H1 (cell line): Measurements from ENCODE around the gene LY86. TPM values are rescaled to one million over a fixed set of nuclear protein-coding genes. Genes with fewer than 3 reads are reported as not detected.
A peak's percentile ranks its signal among the peaks of the same experiment; 100 is the strongest.

Experiments used
- CTCF ChIA-PET: fragments of 300-600 bp; sonication (Branson Sonifier 250); formaldehyde crosslinking; loops from one replicate; lab custom pipeline; 2021; ENCODE audit not compliant: partially characterized antibody; lab: Charles Lee
- POLR2A ChIA-PET: fragments of 300-600 bp; sonication (Branson Sonifier 250); formaldehyde crosslinking; loops from one replicate; lab custom pipeline; 2021; ENCODE audit warnings: inconsistent platforms; ENCODE audit not compliant: partially characterized antibody; lab: Charles Lee
- DNase-seq, 2 experiments: peaks; one replicate each; pipeline versions ENCODE4 v3.0.0 to v3.0.0-alpha.2; 2010 to 2022; ENCODE audit warnings: low spot score in 2 of 2, low read depth in 1 of 2, mixed read lengths in 1 of 2
- FAIRE-seq: peaks from 2 replicates; lab custom pipeline; 2011; peaks lifted over from hg19 to GRCh38; lab: Jason Lieb, UNC
- H2AFZ ChIP-seq: 2 replicates; pipeline ENCODE4 v1.8.1; 2012; ENCODE audit warnings: low read length, inconsistent platforms
- H2AK5ac ChIP-seq: 2 replicates; pipeline ENCODE4 v1.6.1; 2013; ENCODE audit warnings: low read depth, low read length
- H2BK120ac ChIP-seq: replicated peaks from 2 replicates; pipeline ENCODE3; 2013; ENCODE audit warnings: low read depth, low read length, inconsistent platforms
- H2BK12ac ChIP-seq: 2 replicates; pipeline ENCODE4 v1.6.1; 2013; ENCODE audit warnings: low read depth, low read length
- H2BK15ac ChIP-seq: 2 replicates; pipeline ENCODE4 v1.6.1; 2013; ENCODE audit warnings: low read length
- H2BK20ac ChIP-seq: 2 replicates; pipeline ENCODE4 v1.6.1; 2013; ENCODE audit warnings: low read length
- H2BK5ac ChIP-seq: 2 replicates; pipeline ENCODE4 v1.6.1; 2013; ENCODE audit warnings: low read depth, low read length
- H3K14ac ChIP-seq: 2 replicates; pipeline ENCODE4 v1.6.1; 2013; ENCODE audit warnings: inconsistent platforms; ENCODE audit not compliant: insufficient read length
- H3K18ac ChIP-seq: 2 replicates; pipeline ENCODE4 v1.6.1; 2013; ENCODE audit warnings: low read length; ENCODE audit errors: extremely low read depth
- H3K23ac ChIP-seq: 2 replicates; pipeline ENCODE4 v1.6.1; 2013; ENCODE audit warnings: inconsistent platforms; ENCODE audit not compliant: insufficient read length
- H3K23me2 ChIP-seq: 2 replicates; pipeline ENCODE4 v1.6.1; 2013; ENCODE audit warnings: low read depth, low read length
- H3K27ac ChIP-seq: 2 replicates; pipeline ENCODE4 v1.6.1; 2011; ENCODE audit warnings: low read depth, low read length, inconsistent platforms
- H3K27me3 ChIP-seq, 4 experiments: replicated peaks in 1 of 4; 1 replicate in 1 of 4; 2 replicates in 3 of 4; pipeline versions ENCODE4 v1.6.1 to v1.8.1; 2011 to 2013; ENCODE audit warnings: low read length in 3 of 4, mild to moderate bottlenecking in 3 of 4, inconsistent platforms in 2 of 4, mixed read lengths in 2 of 4, moderate library complexity in 1 of 4; ENCODE audit not compliant: control insufficient read depth in 3 of 4, insufficient read depth in 3 of 4; ENCODE audit errors: extremely low read depth in 1 of 4
- H3K36me3 ChIP-seq, 4 experiments: 2 replicates each; pipeline versions ENCODE4 v1.6.1 to v1.8.1; 2011 to 2013; ENCODE audit warnings: mild to moderate bottlenecking in 4 of 4, low read length in 3 of 4, moderate library complexity in 2 of 4, control low read depth in 1 of 4, inconsistent platforms in 1 of 4; ENCODE audit not compliant: insufficient read depth in 4 of 4, control insufficient read depth in 2 of 4
- H3K4ac ChIP-seq: replicated peaks from 2 replicates; pipeline ENCODE3; 2013; ENCODE audit warnings: low read length, low read depth, mixed read lengths, inconsistent platforms; ENCODE audit not compliant: insufficient read length
- H3K4me1 ChIP-seq, 4 experiments: replicated peaks in 1 of 4; 1 replicate in 1 of 4; 2 replicates in 3 of 4; pipeline versions ENCODE4 v1.6.1 to v1.8.1; 2011 to 2013; ENCODE audit warnings: low read length in 3 of 4, inconsistent platforms in 2 of 4, mixed read lengths in 1 of 4; ENCODE audit not compliant: insufficient read depth in 4 of 4, control insufficient read depth in 3 of 4
- H3K4me2 ChIP-seq, 2 experiments: 2 replicates each; pipeline versions ENCODE4 v1.6.1 to v1.8.1; 2011 to 2013; ENCODE audit warnings: low read depth in 2 of 2, low read length in 2 of 2, control low read depth in 1 of 2, inconsistent platforms in 1 of 2, mild to moderate bottlenecking in 1 of 2; ENCODE audit not compliant: insufficient read depth in 1 of 2
- H3K4me3 ChIP-seq, 4 experiments: fragments of 200-600, 300-600 bp in 1 of 4; sonication (generic), shearing (Covaris generic), sonication (Bioruptor Twin) in 1 of 4; 2 replicates each; pipeline versions ENCODE4 v1.5.1 to v1.8.1; 2011 to 2016; ENCODE audit warnings: low read length in 4 of 4, low read depth in 3 of 4, control low read depth in 2 of 4, inconsistent platforms in 2 of 4, mild to moderate bottlenecking in 2 of 4, mixed read lengths in 1 of 4, moderate library complexity in 1 of 4; ENCODE audit not compliant: insufficient read depth in 2 of 4; ENCODE audit errors: extremely low read depth in 1 of 4
- H3K56ac ChIP-seq: replicated peaks from 2 replicates; pipeline ENCODE3; 2013; ENCODE audit warnings: low read depth, mild to moderate bottlenecking, mixed read lengths, low read length, inconsistent platforms; ENCODE audit not compliant: insufficient read length
- H3K79me1 ChIP-seq: 2 replicates; pipeline ENCODE4 v1.6.1; 2013; ENCODE audit warnings: low read depth, low read length, control low read depth
- H3K79me2 ChIP-seq, 2 experiments: 2 replicates each; pipeline versions ENCODE4 v1.6.1 to v1.8.1; 2012 to 2013; ENCODE audit warnings: low read length in 2 of 2, mild to moderate bottlenecking in 2 of 2, inconsistent platforms in 1 of 2; ENCODE audit not compliant: insufficient read depth in 2 of 2, control insufficient read depth in 1 of 2
- H3K9ac ChIP-seq, 4 experiments: replicated peaks in 1 of 4; 1 replicate in 1 of 4; 2 replicates in 3 of 4; pipeline versions ENCODE4 v1.6.1 to v1.8.1; 2011 to 2013; ENCODE audit warnings: low read depth in 3 of 4, low read length in 3 of 4, control low read depth in 2 of 4, mild to moderate bottlenecking in 2 of 4, moderate library complexity in 2 of 4, inconsistent platforms in 1 of 4; ENCODE audit errors: extremely low read depth in 1 of 4
- H3K9me3 ChIP-seq, 2 experiments: 2 replicates each; pipeline versions ENCODE4 v1.6.1 to v1.8.1; 2012 to 2013; ENCODE audit warnings: mild to moderate bottlenecking in 2 of 2, moderate library complexity in 2 of 2, control low read depth in 1 of 2, inconsistent platforms in 1 of 2, low read depth in 1 of 2, low read length in 1 of 2, mixed read lengths in 1 of 2; ENCODE audit not compliant: insufficient read depth in 2 of 2
- H4K20me1 ChIP-seq, 2 experiments: replicated peaks in 1 of 2; 2 replicates each; pipeline versions ENCODE3 to v1.8.1; 2011 to 2013; ENCODE audit warnings: inconsistent platforms in 2 of 2, low read length in 2 of 2, mild to moderate bottlenecking in 1 of 2; ENCODE audit not compliant: insufficient read depth in 2 of 2, control insufficient read depth in 1 of 2
- H4K5ac ChIP-seq: 2 replicates; pipeline ENCODE4 v1.6.1; 2013; ENCODE audit warnings: low read length, low read depth, mixed read lengths, inconsistent platforms; ENCODE audit not compliant: insufficient read length
- H4K8ac ChIP-seq: 2 replicates; pipeline ENCODE4 v1.8.0; 2013; ENCODE audit warnings: mild to moderate bottlenecking, moderate library complexity, low read length, inconsistent platforms; ENCODE audit not compliant: insufficient read depth; ENCODE audit errors: extremely low read depth
- H4K91ac ChIP-seq: replicated peaks from 2 replicates; pipeline ENCODE3; 2013; ENCODE audit warnings: low read length, mixed read lengths, inconsistent platforms; ENCODE audit not compliant: insufficient read length
- RFX5 ChIP-seq: IDR thresholded peaks from 2 replicates; pipeline ENCODE4 v1.6.1; 2011; ENCODE audit warnings: low read depth, low read length, improper control_type of control experiment, borderline replicate concordance
- WGBS, 2 experiments: shearing (Covaris generic) in 1 of 2; methylation state at CpG; one replicate each; pipeline versions ENCODE4 v1.1.6 to v1.1.7; 2013 to 2015; ENCODE audit warnings: low lambda C conversion rate in 2 of 2, mixed read lengths in 2 of 2, inconsistent platforms in 1 of 2, low coverage in 1 of 2, missing lambda C conversion rate in 1 of 2; ENCODE audit not compliant: insufficient replicate concordance in 2 of 2, insufficient coverage in 1 of 2, insufficient read length in 1 of 2; ENCODE audit errors: extremely low coverage in 1 of 2, missing lambda C conversion rate in 1 of 2; 5-methylcytosine and 5-hydroxymethylcytosine counted together
- polyA plus RNA-seq, 7 experiments: library from polyadenylated mRNA; depleted of rRNA in 3 of 7; stranded (reverse) in 5 of 7; unstranded in 2 of 7; fragments of >200 nt in 5 of 7; fragments of 200-250 nt in 2 of 7; gene quantifications; 1 replicate in 5 of 7; 2 replicates in 1 of 7; 4 replicates in 1 of 7; pipeline versions ENCODE4 v1.2.1 to v1.2.3, GENCODE V29; 2011 to 2013; ENCODE audit warnings: missing spikeins in 2 of 7, mixed read lengths in 2 of 7
- total RNA-seq: library from RNA; stranded (reverse); fragmentation: NEBNext Ultra II Directional; extraction: Animal tissue kit (Norgen Biotek cat#: 25700); gene quantifications from 2 replicates; pipeline ENCODE4 v1.2.1, GENCODE V29; 2021
- TF ChIP-seq, protein P1 (sequence below), 3 experiments: IDR thresholded peaks; 1 replicate in 2 of 3; 2 replicates in 1 of 3; pipeline versions ENCODE4 v1.5.1 to v1.6.1; 2011; ENCODE audit warnings: low read length in 3 of 3, mild to moderate bottlenecking in 3 of 3, inconsistent platforms in 2 of 3, low read depth in 1 of 3, moderate library complexity in 1 of 3; ENCODE audit not compliant: insufficient read depth in 1 of 3; ENCODE audit errors: control extremely low read depth in 1 of 3

The LY86 gene
- total and polyA plus RNA-seq, 2 of the 8 experiments (the other 6 are each of a cell fraction or from before 2014, with no cell fraction given), result not detected

- H3K4me3 ChIP-seq, result no peak overlapping the region
- no peaks in the 10 kb centered on the region for H3K27me3 ChIP-seq
- no peak overlapping the region for H2BK5ac ChIP-seq
- no peak overlapping the region for H4K5ac ChIP-seq
- no peak overlapping the region for H4K8ac ChIP-seq
- no peak overlapping the region for H3K14ac ChIP-seq
- H3K18ac ChIP-seq, result no peak overlapping the region
- 0 out of 2 replicates have a peak overlapping the region, but pooled peaks have one; percentile 2 for H2BK15ac ChIP-seq
- H3K27ac ChIP-seq, result no peak overlapping the region
- 0 out of 2 replicates have a peak, but pooled peaks cover 1% of the 10 kb centered on the region for H3K23me2 ChIP-seq
- H2BK20ac ChIP-seq, result no peak overlapping the region
- peak; percentile 63 for FAIRE-seq
- no peak overlapping the region; a peak in 1 of 7 replicates for H3K9ac ChIP-seq
- H3K79me2 ChIP-seq, result no peaks in the 10 kb centered on the region
- no peak overlapping the region for H2BK120ac ChIP-seq
- no peak overlapping the region for H3K56ac ChIP-seq
- no peaks in the 10 kb centered on the region for H3K36me3 ChIP-seq
- H2AFZ ChIP-seq, result peak overlapping the region; percentile 28; the same call in 1 of the 2 replicates
- whole genome bisulfite sequencing, 2 experiments, result 49% methylated on average over 10 of the region's 10 CpGs; no CpG with 5 or more reads in 1 of the 2 experiments
- no peak overlapping the region for H2BK12ac ChIP-seq
- H3K4ac ChIP-seq, result no peak overlapping the region
- POLR2A ChIA-PET, result interaction anchor here (1.2 to 1.7 kb wide), 2 partner anchors 10 to 11 kb away, joined by 4 to 7 read pairs; no protein-coding TSS in a partner anchor
- H4K91ac ChIP-seq, result no peak overlapping the region
- DNase-seq, result peak; percentile 23 to 77
- H4K20me1 ChIP-seq, result no peaks in the 10 kb centered on the region
- H3K9me3 ChIP-seq, result no peaks in the 10 kb centered on the region
- no peak overlapping the region for H3K4me2 ChIP-seq
- no peaks in the 10 kb centered on the region for H3K4me1 ChIP-seq
- no peak overlapping the region for H2AK5ac ChIP-seq
- no peaks in the 10 kb centered on the region for H3K79me1 ChIP-seq
- CTCF ChIA-PET, result interaction anchor here (0.5 to 3.9 kb wide), 29 partner anchors 10 to 1203 kb away, joined by 3 to 27 read pairs (median 3); no protein-coding TSS in a partner anchor
- H3K23ac ChIP-seq, result no peak overlapping the region
- TF ChIP-seq, protein P1, sequence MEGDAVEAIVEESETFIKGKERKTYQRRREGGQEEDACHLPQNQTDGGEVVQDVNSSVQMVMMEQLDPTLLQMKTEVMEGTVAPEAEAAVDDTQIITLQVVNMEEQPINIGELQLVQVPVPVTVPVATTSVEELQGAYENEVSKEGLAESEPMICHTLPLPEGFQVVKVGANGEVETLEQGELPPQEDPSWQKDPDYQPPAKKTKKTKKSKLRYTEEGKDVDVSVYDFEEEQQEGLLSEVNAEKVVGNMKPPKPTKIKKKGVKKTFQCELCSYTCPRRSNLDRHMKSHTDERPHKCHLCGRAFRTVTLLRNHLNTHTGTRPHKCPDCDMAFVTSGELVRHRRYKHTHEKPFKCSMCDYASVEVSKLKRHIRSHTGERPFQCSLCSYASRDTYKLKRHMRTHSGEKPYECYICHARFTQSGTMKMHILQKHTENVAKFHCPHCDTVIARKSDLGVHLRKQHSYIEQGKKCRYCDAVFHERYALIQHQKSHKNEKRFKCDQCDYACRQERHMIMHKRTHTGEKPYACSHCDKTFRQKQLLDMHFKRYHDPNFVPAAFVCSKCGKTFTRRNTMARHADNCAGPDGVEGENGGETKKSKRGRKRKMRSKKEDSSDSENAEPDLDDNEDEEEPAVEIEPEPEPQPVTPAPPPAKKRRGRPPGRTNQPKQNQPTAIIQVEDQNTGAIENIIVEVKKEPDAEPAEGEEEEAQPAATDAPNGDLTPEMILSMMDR (IDR thresholded peaks at IDR 0.05; ENCODE audit: control extremely low read depth in 1 of 3, insufficient read depth in 1 of 3, low read depth in 1 of 3, low read length in 3 of 3), result peak; percentile 70 to 93 (median 89)
- no peak for TF ChIP-seq RFX5
Measured at GRCh38 chr6:6556738-6557503, 31.6 kb upstream of the LY86 start.
